Stimulated activated CD8-positive, alpha-beta memory T cell treated with anti-CD3 and anti-CD28 coated beads, Interleukin-4, amount 100 ng/mL, for 24 hours (primary cell): ENCODE data around the gene UNC13C.

Source experiments
- DNase-seq: peaks from one replicate; pipeline ENCODE4 v3.0.0-alpha.2; 2020; ENCODE audit warnings: low read depth

The UNC13C gene

GRCh38 chr15:54675241-54675640, 697.0 kb downstream of the UNC13C start:
- no peak for DNase-seq

- DNase-seq, result no peak
These were observed 703.3 kb downstream of the UNC13C start for GRCh38 chr15:54681584-54681983.
